Measurements from ENCODE around the gene DDIT4L.
"Not testable (repeated sequence)": the region's sequence is repeated elsewhere in the genome, so short reads cannot be mapped to it uniquely, and the experiment has no call there.

Gene DDIT4L

DNA sequence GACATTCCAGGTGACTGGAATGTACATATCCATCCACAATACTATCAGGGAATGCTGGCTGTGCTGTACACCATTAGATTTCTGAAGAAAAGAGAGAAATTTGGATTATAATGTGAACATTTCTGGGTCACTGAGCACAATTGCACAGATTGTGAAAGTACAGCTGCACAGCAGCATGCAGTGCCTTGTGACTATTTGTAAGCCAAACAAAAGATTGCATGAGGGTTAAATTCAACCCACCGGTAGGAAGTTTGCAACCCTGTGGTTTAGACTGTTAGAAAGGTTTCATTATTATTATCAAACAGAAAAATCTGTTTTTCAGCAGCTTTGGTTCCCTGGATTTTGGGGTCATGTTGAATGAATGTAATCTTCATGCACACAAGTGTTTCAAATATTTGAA, 24.5 kb downstream of the DDIT4L start:
- no peak for DNase-seq

DNA sequence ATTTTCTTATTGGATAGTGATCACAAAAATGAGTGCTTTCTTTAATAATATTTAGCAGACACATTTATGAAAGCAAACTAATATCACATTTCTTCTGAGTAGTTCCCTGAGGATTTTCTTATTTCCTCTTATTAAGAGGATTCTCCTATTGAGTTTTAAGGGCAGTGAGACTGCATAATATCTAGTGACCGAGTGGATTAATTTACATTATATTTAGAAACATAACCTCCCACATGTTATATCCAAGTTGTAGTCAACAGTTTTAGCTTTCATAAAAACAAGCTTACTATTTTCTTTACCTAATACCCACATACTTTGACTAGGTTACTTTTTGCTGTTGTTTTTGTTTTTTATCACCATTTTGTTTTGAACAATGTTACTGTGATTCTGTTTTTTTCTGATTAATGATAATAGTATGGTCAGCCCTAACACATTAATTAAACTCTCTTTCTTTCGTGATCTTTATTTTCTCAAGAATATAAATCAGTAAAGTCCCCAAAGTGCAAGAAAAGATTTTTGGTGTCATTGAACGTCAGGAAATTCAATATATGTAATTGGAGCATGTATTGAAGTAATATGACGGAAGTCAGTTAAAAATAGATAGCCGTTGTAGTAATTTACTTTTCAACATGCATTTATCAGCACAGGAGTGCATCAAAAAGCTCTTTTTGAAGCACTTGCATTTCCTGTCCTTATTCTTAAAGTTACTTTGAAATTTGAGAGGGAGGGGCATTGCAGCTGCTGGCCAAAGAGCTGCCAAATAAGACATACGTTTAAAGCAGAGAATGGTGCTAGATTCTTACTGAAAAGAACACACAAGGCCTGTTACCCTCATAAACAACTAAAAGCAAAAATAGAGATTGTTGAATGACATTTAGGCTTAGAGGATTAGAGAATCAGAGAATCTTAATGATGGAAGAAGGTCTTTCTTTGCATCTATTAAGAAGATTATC, 25.2 kb downstream of the DDIT4L start:
- no peak for DNase-seq

DNA sequence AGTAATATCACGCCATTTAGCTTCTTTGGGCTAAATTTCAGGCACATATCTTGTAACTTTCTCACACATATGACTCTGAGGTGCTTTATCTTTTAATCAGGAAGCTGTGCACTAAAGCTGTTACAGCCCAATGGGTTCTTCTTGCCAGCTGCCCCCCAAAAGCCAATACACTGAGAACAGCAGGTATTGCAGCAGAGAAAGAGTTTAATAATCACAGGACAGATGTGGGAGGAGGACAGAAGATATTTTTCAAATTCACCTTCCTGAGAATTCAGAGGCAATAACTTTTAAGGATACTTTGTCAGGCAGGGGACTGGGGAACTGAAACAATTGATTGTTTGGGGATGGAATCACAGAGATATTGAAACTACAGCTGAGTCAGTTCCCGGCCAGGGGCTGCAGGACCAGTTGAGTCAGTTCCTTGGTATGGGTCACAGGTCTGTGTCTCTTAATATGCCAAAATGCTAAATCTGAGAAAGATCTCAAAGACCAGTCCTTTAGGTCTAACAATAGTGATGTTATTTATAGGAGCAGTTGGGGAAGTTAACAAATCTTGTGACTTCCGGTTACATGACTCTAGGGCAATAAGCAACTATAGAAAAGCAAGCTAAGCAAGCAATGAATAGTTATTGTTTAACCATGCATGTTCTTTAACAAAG, 28.1 kb downstream of the DDIT4L start:
- no peak for DNase-seq

DNA sequence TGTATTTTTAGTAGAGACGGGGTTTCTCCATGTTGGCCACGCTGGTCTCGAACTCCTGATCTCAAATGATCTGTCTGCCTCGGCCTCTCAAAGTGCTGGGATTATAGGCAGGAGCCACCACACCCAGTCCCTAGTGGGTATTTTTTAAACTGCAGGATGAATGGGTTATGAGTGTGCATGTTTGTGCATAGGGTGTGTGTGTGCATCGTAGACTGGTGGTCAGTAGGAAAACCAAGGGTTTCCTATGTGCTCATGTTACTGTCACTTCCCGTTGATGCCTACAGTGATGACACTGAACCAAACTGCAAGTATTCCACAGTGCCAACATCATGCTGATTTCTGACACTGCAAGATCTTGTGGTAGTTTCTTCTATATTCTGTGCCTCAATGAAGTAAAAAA, 41.1 kb downstream of the DDIT4L start:
- DNase-seq, result no peak

DNA sequence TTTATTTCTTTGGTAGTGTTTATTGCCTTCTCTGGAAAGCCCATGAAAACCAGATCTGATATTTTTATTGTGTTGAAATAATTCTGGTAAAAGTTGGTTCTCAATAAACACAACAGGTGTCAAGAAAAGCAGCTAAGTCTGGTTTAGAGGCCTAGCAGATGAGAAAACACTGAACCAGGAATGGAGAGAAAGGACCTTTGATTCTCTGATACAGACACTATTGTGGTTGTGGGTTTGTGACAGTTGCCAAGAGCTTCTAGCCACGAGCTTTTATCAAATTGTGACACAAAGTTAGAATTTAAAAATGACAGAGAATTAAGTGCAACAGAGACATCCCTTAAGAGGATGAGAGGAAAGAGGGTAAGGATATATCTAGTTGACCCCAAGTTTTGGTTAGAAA, 42.6 kb downstream of the DDIT4L start:
- DNase-seq, result no peak

DNA sequence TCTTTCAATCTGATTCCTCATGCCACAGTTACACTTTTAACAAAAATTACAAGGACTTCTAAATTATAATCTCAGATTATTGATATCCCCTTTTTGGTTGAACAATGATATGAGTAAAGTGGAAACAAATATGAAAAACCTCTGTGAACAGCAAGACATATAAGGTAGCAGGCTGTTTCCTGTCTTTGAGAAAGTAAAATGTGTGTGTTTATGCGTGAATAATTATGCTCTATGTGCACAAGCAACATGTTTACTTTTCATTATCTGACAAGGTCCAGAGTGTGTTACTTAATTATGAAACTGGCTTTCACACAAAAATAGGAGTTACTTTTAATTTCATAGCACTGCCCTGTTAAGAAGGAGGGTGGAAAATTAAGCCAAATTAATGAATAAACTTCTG, 43.1 kb downstream of the DDIT4L start:
- no peak for DNase-seq

DNA sequence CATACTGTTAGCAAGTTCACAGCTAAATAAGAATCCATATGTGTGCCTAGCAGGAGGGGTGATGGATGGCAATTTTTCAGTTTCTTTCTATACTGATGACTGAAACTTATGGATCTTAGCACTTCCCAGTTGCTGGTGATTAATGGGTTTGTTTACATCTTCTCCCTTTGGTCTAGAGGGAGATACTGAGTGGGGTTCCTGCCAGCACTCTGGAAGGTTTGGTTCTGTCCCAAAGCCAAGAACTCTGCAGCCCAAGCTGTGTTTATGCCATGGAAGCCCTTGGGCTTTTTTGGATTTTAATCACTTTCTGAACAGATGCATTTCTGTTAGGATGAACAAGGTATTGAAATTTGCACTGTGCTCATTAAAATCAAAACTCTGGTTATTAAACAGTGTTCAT, 43.5 kb downstream of the DDIT4L start:
- DNase-seq, result no peak

DNA sequence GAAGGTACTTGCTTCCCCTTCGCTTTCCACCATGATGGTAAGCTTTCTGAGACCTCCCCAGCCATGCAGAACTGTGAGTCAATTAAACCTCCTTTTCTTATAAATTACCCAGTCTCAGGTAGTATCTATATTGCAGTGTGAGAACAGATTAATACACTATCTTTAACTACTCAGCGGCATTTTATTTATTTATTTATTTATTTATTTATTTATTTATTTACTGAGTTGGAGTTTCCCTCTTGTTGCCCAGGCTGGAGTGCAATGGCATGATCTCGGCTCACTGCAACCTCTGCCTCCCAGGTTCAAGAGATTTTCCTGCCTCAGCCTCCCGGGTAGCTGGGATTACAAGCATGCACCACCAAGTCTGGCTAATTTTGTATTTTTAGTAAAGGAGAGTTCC, 52.9 kb downstream of the DDIT4L start:
- DNase-seq, result not testable (repeated sequence)

All from kidney glomerular epithelial cell (primary cell).